CD4-positive, alpha-beta memory T cell (primary cell): ENCODE data around the gene EML1. TPM values are rescaled to one million over a fixed set of nuclear protein-coding genes. Genes with fewer than 3 reads are reported as not detected.

Experiments used
- CTCF ChIA-PET: fragments of 350-600 bp; sonication (Branson Sonifier 250); formaldehyde crosslinking; loops from one replicate; lab custom pipeline; 2021; ENCODE audit warnings: inconsistent platforms; ENCODE audit not compliant: partially characterized antibody; lab: Charles Lee
- POLR2A ChIA-PET: fragments of 350-600 bp; sonication (Branson Sonifier 250); formaldehyde crosslinking; loops from one replicate; lab custom pipeline; 2021; ENCODE audit not compliant: partially characterized antibody; lab: Charles Lee
- DNase-seq, 5 donors: peaks; one replicate each; pipeline versions ENCODE4 v3.0.0 to v3.0.0-alpha.2; 2020 to 2022; ENCODE audit warnings: mixed read lengths in 1 of 5
- H3K27ac ChIP-seq: one replicate; pipeline ENCODE4 v1.7.0; 2013; ENCODE audit warnings: low read depth, low read length
- H3K27me3 ChIP-seq: 2 replicates; pipeline ENCODE4 v1.7.0; 2013; ENCODE audit warnings: mild to moderate bottlenecking, low read length, moderate library complexity; ENCODE audit not compliant: insufficient read depth
- H3K36me3 ChIP-seq: 2 replicates; pipeline ENCODE4 v1.7.0; 2013; ENCODE audit warnings: mild to moderate bottlenecking, low read length, moderate library complexity; ENCODE audit not compliant: insufficient read depth
- H3K4me1 ChIP-seq: 2 replicates; pipeline ENCODE4 v1.7.0; 2013; ENCODE audit warnings: mild to moderate bottlenecking, low read length, moderate library complexity; ENCODE audit not compliant: insufficient read depth
- H3K4me3 ChIP-seq, 2 donors: one replicate each; pipeline ENCODE4 v1.7.0; 2013; ENCODE audit warnings: low read length in 2 of 2, mild to moderate bottlenecking in 1 of 2
- H3K9me3 ChIP-seq, 2 donors: one replicate each; pipeline ENCODE4 v1.7.0; 2013; ENCODE audit warnings: low read length in 2 of 2, control low read depth in 1 of 2; ENCODE audit not compliant: control insufficient read depth in 1 of 2
- H3K27ac Mint-ChIP-seq, 7 donors: one replicate each; pipeline ENCODE4 v1.8.0; 2020 to 2021; ENCODE audit warnings: mixed read lengths in 7 of 7, mild to moderate bottlenecking in 6 of 7, inconsistent platforms in 3 of 7, moderate library complexity in 3 of 7
- H3K27me3 Mint-ChIP-seq, 2 donors: one replicate each; pipeline ENCODE4 v1.8.0; 2020 to 2021; ENCODE audit warnings: mixed read lengths in 2 of 2
- H3K36me3 Mint-ChIP-seq, 2 donors: one replicate each; pipeline ENCODE4 v1.8.0; 2020 to 2021; ENCODE audit warnings: mixed read lengths in 2 of 2, inconsistent platforms in 1 of 2, mild to moderate bottlenecking in 1 of 2
- H3K4me1 Mint-ChIP-seq, 4 donors: one replicate each; pipeline ENCODE4 v1.8.0; 2020 to 2021; ENCODE audit warnings: mixed read lengths in 4 of 4, mild to moderate bottlenecking in 1 of 4
- H3K4me3 Mint-ChIP-seq, 8 donors: one replicate each; pipeline ENCODE4 v1.8.0; 2020 to 2021; ENCODE audit warnings: mixed read lengths in 8 of 8, mild to moderate bottlenecking in 7 of 8, moderate library complexity in 6 of 8, inconsistent platforms in 3 of 8
- H3K9me3 Mint-ChIP-seq, 8 donors: one replicate each; pipeline ENCODE4 v1.8.0; 2020 to 2021; ENCODE audit warnings: mixed read lengths in 8 of 8, mild to moderate bottlenecking in 5 of 8, inconsistent platforms in 3 of 8, moderate library complexity in 1 of 8
- intact Hi-C: fragments of 100-400 bp; cut with micrococcal nuclease; formaldehyde crosslinking; loops from one replicate; pipeline ENCODE4 v1.15.1; 2023
- polyA plus RNA-seq, 2 donors: library from polyadenylated mRNA; unstranded; fragments of 300-500 nt; fragmentation: Illumina TruSeq; gene quantifications; one replicate each; pipeline ENCODE4 v1.2.3, GENCODE V29; 2021
- total RNA-seq, 2 experiments: library from RNA; stranded (reverse); gene quantifications; one replicate each; pipeline ENCODE4 v1.2.3, GENCODE V29; 2021

Gene EML1
- total and polyA plus RNA-seq, 4 experiments from 2014 or later: 0.22 to 0.23 TPM; not detected in 2

DNA sequence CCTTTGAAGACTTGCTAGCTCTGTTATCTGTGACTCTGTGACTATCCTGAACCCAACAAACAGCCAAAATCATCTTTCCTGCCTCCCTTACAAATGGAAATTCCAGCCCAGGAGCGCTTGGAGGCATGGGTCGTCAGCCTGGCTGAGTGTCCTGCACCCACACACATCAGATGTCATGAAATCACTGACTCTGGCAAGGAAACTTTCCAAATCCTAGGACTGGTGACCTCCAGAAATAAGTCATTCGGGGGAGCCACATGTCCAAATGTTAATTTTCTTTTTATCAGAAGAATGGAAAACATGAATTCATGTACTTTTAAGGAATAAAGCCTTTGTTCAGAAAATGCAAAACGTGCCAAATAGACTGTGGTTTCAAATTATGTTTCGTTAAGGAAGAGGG lies 175.7 kb downstream of the EML1 start:
- CTCF ChIA-PET: no interaction called here
- POLR2A ChIA-PET: no interaction called here
- DNase-seq: no peak
- Histone ChIP-seq H3K4me1 (peaks cover 13% of the 10 kb centered on the region), H3K27ac (no peak overlapping the region), H3K9me3 (no peaks in the 10 kb centered on the region), H3K4me3 (no peak overlapping the region), H3K27me3 (no peaks in the 10 kb centered on the region), H3K36me3 (no peaks in the 10 kb centered on the region)
- peaks cover 4 to 5% of the 10 kb centered on the region in 2 donors for H3K36me3 Mint-ChIP-seq
- H3K27ac Mint-ChIP-seq: peak overlapping the region in 1 of 7 donors; percentile 48
- H3K4me1 Mint-ChIP-seq: peaks cover 7 to 17% (median 13%) of the 10 kb centered on the region in 4 donors
- peaks cover 14 to 24% of the 10 kb centered on the region in 2 donors for H3K27me3 Mint-ChIP-seq
- intact Hi-C loops: no loop called here
- peak overlapping the region in 2 of 8 donors; percentile 6 to 29 for H3K4me3 Mint-ChIP-seq
- H3K9me3 Mint-ChIP-seq: peaks cover 0 to 3% (median 0%) of the 10 kb centered on the region in 8 donors

DNA sequence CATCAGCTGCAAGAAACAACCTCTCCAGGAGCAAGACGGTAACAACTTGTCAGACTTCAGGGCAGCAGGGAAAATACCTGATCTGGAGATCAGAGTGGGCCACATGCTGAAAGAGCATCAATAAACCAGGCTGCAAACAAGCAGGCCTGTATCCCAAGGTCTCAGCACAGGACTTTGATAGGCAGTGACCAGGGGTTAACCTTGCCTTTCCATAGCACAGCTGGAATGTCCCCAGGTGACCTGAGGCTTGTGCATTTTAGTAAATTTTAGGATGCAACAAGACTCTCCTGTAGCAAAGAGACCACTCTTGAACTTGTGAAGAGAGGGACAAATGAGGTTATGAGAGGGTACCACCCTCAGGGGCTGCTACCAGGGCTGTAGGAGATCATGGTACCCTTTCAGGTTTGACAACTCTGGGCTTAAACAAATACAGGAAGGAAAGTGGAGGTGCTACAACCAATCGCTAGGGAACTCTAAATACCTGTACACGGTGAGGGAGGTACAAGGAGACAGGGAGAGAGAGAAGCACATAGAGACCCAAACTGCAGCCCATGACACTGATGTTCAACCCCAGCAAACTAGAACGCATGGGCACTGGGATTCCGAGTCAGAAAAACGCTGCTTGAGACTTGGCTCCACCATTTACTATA lies 176.6 kb downstream of the EML1 start:
- ChIA-PET POLR2A (no interaction called here), CTCF (no interaction called here)
- Mint-ChIP-seq H3K4me3 (peak overlapping the region; percentile 55 to 81 (median 74)), H3K27ac (peak overlapping the region in 3 of 7 donors; percentile 53 to 68 (median 65)), H3K36me3 (peaks cover 4 to 5% of the 10 kb centered on the region in 2 donors), H3K27me3 (peaks cover 9 to 17% of the 10 kb centered on the region in 2 donors), H3K9me3 (peaks cover 0 to 3% (median 0%) of the 10 kb centered on the region in 8 donors), H3K4me1 (peaks cover 7 to 17% (median 13%) of the 10 kb centered on the region in 4 donors)
- no peaks in the 10 kb centered on the region for H3K27me3 ChIP-seq
- peaks cover 13% of the 10 kb centered on the region for H3K4me1 ChIP-seq
- DNase-seq: no peak
- intact Hi-C loops: no loop called here
- H3K9me3 ChIP-seq: no peaks in the 10 kb centered on the region
- no peak overlapping the region for H3K4me3 ChIP-seq
- no peaks in the 10 kb centered on the region for H3K36me3 ChIP-seq
- H3K27ac ChIP-seq: no peak overlapping the region

DNA sequence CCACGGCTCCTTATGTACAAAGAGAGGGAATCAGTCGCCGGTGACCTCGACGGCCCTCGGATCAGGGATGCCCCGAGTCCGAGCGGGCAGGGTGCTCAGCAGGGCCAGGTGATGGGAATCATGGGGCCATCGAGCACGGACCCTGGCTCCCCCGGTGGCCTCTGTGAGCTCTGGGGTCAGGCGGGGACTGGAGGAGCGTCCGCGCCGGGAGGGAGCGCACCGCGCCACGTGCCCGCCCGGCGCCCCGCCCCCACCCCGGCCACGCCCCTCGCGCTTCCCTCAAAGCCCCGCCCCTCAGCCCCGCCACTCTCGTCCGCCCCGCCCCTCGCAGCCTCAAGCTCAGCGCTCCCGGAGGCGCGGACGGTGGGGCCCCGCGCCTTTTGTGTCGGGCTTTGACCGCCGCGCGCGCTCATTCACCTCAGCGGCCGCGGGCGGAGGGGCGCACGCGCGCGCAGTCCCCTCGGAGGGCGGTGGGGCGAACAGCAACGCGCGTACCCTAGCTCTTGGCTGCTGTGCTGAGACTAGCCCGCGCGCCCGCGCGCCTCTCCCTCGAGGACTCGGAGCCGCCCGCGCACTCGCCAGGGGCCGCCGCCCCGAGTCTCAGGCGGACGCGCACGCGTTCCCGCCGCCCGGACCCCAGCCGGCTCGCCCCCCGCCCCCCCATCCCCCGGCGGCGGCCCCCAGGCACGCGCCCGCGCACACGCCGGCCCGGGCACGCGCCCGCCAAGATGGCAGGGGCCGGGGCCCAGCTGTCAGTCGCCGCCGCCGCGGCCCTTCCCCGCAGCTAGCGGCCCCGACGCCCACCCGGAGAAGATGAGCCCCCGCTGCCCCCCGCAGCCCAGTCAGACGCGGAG lies 178.1 kb downstream of the EML1 start:
- Mint-ChIP-seq H3K4me3 (peak overlapping the region; percentile 56 to 81 (median 74)), H3K36me3 (peaks cover 4 to 5% of the 10 kb centered on the region in 2 donors), H3K27ac (peak overlapping the region in 1 of 7 donors; percentile 68), H3K27me3 (peaks cover 5 to 14% of the 10 kb centered on the region in 2 donors), H3K9me3 (peaks cover 0 to 3% (median 0%) of the 10 kb centered on the region in 8 donors), H3K4me1 (peaks cover 7 to 17% (median 13%) of the 10 kb centered on the region in 4 donors)
- H3K9me3 ChIP-seq: no peaks in the 10 kb centered on the region
- ChIA-PET CTCF (interaction anchor here (1.5 to 2.0 kb wide), 2 partner anchors 11 to 222 kb away, joined by 8 to 13 read pairs; no protein-coding TSS in a partner anchor), POLR2A (interaction anchor here (0.6 to 1.9 kb wide), 6 partner anchors 9 to 251 kb away, joined by 3 to 7 read pairs (median 3); partner anchors contain the start of gene EVL)
- peak overlapping the region in 1 of 2 donors; percentile 64 for H3K4me3 ChIP-seq
- no peaks in the 10 kb centered on the region for H3K36me3 ChIP-seq
- no peaks in the 10 kb centered on the region for H3K27me3 ChIP-seq
- peaks cover 13% of the 10 kb centered on the region for H3K4me1 ChIP-seq
- H3K27ac ChIP-seq: no peak overlapping the region
- DNase-seq: peak; percentile 77 to 83 (median 80)
- intact Hi-C loops: loop anchor here (1.0 kb wide), 2 partner anchors 11 to 267 kb away; no protein-coding TSS in a partner anchor

DNA sequence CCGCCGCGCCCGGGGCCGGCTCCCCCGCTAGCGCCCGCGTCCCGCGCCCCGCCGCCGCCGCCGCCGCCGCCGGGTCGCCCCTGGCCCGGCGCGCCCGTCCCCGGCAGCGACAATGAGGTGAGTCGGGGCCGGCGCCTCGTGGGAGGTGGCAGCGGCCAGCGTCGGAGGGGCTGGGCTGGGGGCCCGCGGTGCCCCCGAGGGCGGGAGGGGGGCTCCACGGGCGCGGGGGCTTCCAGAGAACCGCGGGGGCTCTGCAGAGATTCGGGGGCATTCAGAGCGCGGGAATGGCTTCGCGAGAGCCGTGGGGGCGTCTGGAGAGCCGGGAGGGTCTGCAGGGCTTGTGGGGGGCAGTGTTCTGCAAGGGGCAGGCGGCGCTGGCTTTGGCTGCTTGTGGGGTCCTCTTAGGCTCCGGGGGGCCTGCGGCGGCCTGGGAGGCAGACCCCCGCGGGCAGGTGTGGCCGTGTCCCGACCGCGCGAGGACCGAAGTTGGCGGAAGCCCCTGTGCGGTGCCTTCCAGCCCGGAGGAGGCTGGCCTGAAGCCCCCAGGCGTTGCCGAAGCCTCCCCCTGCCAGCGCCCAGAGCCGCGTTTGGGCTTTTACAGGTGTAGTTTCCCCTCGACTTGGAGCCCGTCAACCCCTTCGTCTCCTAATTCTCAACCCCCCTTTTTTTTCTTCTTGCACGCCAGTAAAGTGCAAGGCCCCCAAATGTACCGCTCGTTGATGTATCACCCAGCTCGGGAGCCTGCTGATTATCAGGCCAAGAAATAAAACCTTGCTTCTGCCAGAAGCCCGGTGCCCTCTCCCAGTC lies 178.9 kb downstream of the EML1 start:
- Mint-ChIP-seq H3K27me3 (peaks cover 2 to 14% of the 10 kb centered on the region in 2 donors), H3K9me3 (peaks cover 0 to 3% (median 0%) of the 10 kb centered on the region in 8 donors), H3K36me3 (peaks cover 4 to 5% of the 10 kb centered on the region in 2 donors), H3K4me3 (peak overlapping the region; percentile 87 to 97 (median 95)), H3K4me1 (peaks cover 7 to 17% (median 13%) of the 10 kb centered on the region in 4 donors), H3K27ac (peak overlapping the region; percentile 48 to 95 (median 87))
- H3K4me3 ChIP-seq: peak overlapping the region; percentile 24 to 63
- H3K27me3 ChIP-seq: no peaks in the 10 kb centered on the region
- ChIA-PET POLR2A (interaction anchor here (1.0 to 1.9 kb wide), 4 partner anchors 93 to 250 kb away, joined by 3 to 7 read pairs (median 4); partner anchors contain the start of gene EVL), CTCF (interaction anchor here (1.5 to 3.7 kb wide), 3 partner anchors 11 to 275 kb away, joined by 3 to 16 read pairs (median 13); no protein-coding TSS in a partner anchor)
- peaks cover 13% of the 10 kb centered on the region for H3K4me1 ChIP-seq
- H3K36me3 ChIP-seq: no peaks in the 10 kb centered on the region
- DNase-seq: peak in 3 of 5 donors; percentile 10 to 19 (median 17)
- intact Hi-C loops: loop anchor here (1.0 kb wide), 2 partner anchors 10 to 266 kb away; no protein-coding TSS in a partner anchor
- H3K9me3 ChIP-seq: no peaks in the 10 kb centered on the region
- H3K27ac ChIP-seq: no peak overlapping the region

DNA sequence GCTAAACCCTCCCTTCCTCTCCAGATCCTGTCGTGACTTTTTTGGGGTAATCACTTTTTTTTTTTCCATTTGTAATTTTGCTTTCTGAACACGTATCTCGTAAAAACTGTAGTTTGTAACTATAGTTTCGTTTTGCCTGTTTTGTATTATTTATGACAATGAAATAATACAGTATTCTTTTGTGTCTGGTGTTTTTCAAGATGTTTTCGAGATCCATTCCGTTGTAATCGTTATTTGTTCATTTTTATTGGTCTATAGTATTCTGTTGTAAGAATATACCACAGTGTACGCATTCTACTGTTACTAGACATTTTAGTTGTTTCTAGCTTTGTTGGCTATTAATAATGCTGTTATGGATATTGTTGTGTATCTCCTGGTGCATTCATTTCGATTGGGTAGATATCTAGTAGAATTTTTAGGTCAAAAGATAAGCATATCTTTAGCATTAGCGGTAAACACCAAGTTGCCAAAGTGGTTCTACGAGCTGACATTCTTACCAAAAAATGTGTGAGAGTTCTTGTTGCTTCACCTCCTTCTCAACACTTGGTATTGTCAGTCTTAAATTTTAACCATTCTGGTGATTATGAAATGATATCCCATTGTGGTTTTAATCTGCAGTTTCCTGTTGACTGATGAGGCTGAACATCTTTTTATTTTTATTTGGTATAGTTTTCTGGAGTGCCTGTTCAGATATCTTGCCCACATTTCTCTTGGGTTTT lies 179.7 kb downstream of the EML1 start:
- peak overlapping the region; percentile 87 to 97 (median 95) for H3K4me3 Mint-ChIP-seq
- ChIA-PET POLR2A (no interaction called here), CTCF (interaction anchor here (1.5 to 3.7 kb wide), 2 partner anchors 219 to 274 kb away, joined by 3 to 16 read pairs; no protein-coding TSS in a partner anchor)
- Histone ChIP-seq H3K4me1 (peaks cover 13% of the 10 kb centered on the region), H3K27me3 (no peaks in the 10 kb centered on the region), H3K4me3 (peak overlapping the region; percentile 24 to 63), H3K36me3 (no peaks in the 10 kb centered on the region), H3K27ac (no peak overlapping the region), H3K9me3 (no peaks in the 10 kb centered on the region)
- peaks cover 2 to 11% of the 10 kb centered on the region in 2 donors for H3K27me3 Mint-ChIP-seq
- peaks cover 7 to 17% (median 13%) of the 10 kb centered on the region in 4 donors for H3K4me1 Mint-ChIP-seq
- peak overlapping the region; percentile 48 to 95 (median 87) for H3K27ac Mint-ChIP-seq
- peaks cover 0 to 2% (median 0%) of the 10 kb centered on the region in 8 donors for H3K9me3 Mint-ChIP-seq
- H3K36me3 Mint-ChIP-seq: peaks cover 4 to 5% of the 10 kb centered on the region in 2 donors
- DNase-seq: no peak
- intact Hi-C loops: no loop called here

DNA sequence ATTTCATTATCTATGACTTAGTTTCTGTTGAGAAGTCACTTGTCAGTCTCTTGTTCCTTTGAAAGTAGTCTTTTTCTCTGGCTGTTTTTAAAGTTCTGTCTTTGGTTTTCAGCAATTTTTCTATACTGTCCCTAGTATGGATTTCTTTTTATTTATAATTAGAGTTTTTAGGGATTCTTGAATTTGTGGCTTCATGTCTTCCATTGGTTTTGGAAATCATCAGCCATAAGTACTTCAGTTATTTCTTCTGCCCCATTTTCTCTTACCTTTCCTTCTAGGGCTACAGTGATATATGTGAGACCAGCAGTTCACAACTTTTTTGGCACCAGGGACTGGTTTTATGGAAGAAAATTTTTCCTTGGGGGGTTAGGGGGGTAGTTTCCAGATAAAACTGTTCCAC lies 182.0 kb downstream of the EML1 start:
- H3K9me3 Mint-ChIP-seq: no peaks in the 10 kb centered on the region
- no peaks in the 10 kb centered on the region for H3K36me3 ChIP-seq
- intact Hi-C loops: no loop called here
- H3K4me1 Mint-ChIP-seq: peaks cover 7 to 17% (median 10%) of the 10 kb centered on the region in 4 donors
- H3K36me3 Mint-ChIP-seq: peaks cover 4 to 5% of the 10 kb centered on the region in 2 donors
- no peak for DNase-seq
- H3K4me1 ChIP-seq: peaks cover 13% of the 10 kb centered on the region
- no peak overlapping the region for H3K27ac ChIP-seq
- CTCF ChIA-PET: interaction anchor here (1.5 to 3.7 kb wide), 3 partner anchors 8 to 217 kb away, joined by 3 to 16 read pairs (median 9); no protein-coding TSS in a partner anchor
- no peaks in the 10 kb centered on the region for H3K27me3 ChIP-seq
- H3K27ac Mint-ChIP-seq: peak overlapping the region in 1 of 7 donors; percentile 9
- no peaks in the 10 kb centered on the region for H3K9me3 ChIP-seq
- peaks cover 0 to 1% of the 10 kb centered on the region in 2 donors for H3K27me3 Mint-ChIP-seq
- peak overlapping the region in 1 of 8 donors; percentile 7 for H3K4me3 Mint-ChIP-seq
- H3K4me3 ChIP-seq: no peak overlapping the region
- POLR2A ChIA-PET: interaction anchor here (1.0 to 1.4 kb wide), 2 partner anchors 217 to 311 kb away, joined by 3 read pairs; no protein-coding TSS in a partner anchor
